ENCODE data around the gene DLGAP3. TPM values are rescaled to one million over a fixed set of nuclear protein-coding genes. Genes with fewer than 3 reads are reported as not detected.

DLGAP3 gene
- total RNA-seq, 1 donor from 2014 or later, result 0.22 TPM

DNA sequence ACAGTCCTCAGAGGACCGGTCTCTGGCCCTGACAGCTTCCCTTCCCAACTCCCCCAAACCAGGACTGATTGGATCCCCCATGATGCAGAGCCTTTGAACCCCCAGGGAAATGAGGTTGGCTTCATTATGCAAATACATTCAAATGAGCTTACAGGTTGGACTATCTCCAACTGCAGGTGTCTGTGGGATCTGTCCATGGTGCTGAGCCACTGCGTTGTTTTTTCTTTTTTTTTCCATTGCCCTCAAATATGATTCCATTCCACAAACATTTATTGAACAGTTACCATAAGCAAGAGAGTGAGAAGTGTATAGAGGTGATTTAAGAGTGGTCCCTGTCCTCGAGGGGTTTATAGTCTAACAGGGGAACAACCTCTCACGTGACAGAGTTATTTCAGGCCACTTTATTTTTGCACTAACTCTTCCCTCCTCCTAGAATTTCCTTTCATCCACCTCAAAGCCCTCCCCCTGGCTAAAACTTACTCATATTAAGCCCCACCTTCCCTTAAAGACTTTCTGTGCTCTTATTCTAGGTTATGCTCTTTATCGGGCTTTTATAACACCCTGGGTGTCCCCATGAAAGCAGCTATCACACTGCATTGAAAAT lies 21.9 kb downstream of the DLGAP3 start:
- intact Hi-C loops (cut with DNase I), result no loop called here
- ATAC-seq (no peak), DNase-seq (ENCODE audit: missing footprints) (no peak)

- DNase-seq (ENCODE audit: missing footprints) (no peak), ATAC-seq (no peak)
- intact Hi-C loops (cut with DNase I), result no loop called here
These were observed 22.7 kb downstream of the DLGAP3 start for GRCh38 chr1:34906756-34907155.

DNA sequence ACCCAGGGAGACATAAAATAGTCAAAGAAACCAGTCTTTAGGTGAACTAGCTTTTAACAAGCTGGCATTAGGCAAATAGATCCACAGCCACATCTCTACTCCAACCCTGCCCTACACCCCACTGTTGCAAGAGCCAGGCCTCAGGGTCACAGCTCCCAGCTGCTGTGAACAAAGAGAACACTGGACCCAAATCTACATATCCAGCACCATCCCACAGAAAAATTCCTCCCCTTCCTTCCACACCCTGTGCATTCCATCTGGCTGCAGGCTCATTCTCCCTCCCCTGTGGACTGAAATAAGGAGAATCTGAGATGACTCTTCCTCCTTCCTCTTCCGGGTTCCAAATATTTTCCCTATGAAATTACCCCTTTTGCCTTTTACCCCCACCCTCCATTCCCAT lies 23.2 kb downstream of the DLGAP3 start:
- DNase-seq (ENCODE audit: missing footprints) (no peak), ATAC-seq (no peak)
- intact Hi-C loops (cut with DNase I), result no loop called here

DNA sequence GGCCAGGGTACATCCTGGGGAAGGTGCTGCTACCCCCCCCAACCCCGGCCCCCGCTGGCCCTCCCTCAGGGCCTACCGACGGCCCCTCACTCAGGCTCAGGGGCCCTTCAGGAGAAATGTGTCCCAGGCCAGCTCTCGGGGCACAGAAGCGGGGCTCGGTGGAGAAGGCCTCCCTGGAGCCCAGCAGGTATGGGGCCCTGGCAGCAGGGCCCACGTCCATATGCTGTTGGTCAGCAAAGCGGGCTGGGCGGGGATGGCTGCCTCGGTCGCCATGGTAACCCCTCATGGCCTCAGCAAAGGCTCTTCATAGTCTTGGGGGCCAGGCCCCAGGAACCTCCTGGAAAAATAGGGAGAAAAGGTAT lies 24.4 kb downstream of the DLGAP3 start:
- DNase-seq (ENCODE audit: missing footprints) (no peak), ATAC-seq (no peak)
- intact Hi-C loops (cut with DNase I), result no loop called here

DNA sequence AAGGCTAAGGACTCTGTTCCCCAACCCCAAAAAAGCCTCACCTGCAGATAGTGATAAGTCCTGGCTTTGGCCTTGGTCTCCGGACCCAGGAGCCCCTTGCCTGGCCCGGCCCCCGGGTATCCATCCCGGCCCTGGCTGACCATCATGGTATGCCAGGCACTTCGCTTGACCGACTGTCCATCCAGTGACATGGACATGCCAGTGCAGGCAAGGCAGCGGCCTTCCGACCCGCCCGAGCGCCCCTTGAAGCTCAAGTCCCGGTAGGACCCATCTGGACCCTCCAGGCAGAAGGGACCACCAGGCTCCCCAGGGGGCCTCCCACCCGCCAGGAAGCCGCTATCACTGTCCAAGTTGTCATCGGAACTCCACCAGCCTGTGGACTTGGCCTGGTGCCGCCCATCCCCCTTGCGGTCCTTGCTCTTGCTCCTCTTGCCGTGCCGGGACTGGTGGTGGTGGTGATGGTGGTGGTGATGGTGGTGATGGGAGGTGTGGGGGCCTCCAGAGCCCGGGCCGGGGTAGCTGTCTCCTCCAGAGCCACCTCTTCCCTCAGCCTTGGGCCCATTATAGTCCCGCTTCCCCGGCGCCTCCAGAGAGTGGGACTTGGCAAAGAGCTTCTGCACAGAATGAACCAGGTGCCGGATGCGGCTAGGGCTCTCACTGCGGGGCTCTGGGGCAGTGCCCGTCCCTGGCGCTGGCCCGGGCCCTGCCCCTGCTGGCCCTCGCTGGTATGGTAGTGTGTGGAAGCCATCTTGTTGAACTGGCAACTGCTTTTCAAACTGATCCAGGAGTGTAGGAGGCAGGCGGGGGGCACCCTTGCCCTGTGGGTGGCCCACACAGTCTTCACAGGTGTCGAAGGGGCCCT lies 25.0 kb downstream of the DLGAP3 start:
- ATAC-seq, result no peak
- no peak for DNase-seq (ENCODE audit: missing footprints)
- intact Hi-C loops (cut with DNase I), result no loop called here

- intact Hi-C loops (cut with DNase I), result no loop called here
- DNase-seq (ENCODE audit: missing footprints) (no peak), ATAC-seq (no peak)
These were observed 27.5 kb downstream of the DLGAP3 start for GRCh38 chr1:34901919-34902318.

GRCh38 chr1:34900775-34901502 lies 28.5 kb downstream of the DLGAP3 start:
- no peak for DNase-seq (ENCODE audit: missing footprints)
- intact Hi-C loops (cut with DNase I), result no loop called here
- no peak for ATAC-seq

GRCh38 chr1:34899906-34900305 lies 29.5 kb downstream of the DLGAP3 start:
- intact Hi-C loops (cut with DNase I), result no loop called here
- ATAC-seq (no peak), DNase-seq (ENCODE audit: missing footprints) (no peak)

DNA sequence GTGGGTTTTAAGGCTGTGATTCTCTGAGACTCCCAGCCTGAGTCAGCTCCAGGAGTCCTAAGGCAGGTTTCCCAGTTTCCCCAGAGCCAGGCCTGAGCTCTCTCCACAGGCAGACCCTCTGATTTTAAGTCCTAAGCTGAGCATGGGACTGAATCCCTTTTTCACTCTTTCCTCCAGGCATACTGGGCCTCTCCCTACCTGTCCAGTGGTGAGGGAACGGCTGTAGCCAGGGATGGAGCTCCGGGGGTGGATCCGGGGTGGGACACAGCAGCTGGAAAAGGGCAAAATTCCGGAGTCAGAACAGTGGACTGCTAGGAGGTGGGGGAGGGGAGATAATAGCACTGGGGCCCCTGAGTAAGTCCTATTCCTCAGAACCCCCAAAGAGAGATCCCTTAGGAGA lies 30.0 kb downstream of the DLGAP3 start:
- no peak for DNase-seq (ENCODE audit: missing footprints)
- ATAC-seq, result no peak

GRCh38 chr1:34898330-34898761 lies 31.1 kb downstream of the DLGAP3 start:
- no peak for DNase-seq (ENCODE audit: missing footprints)
- intact Hi-C loops (cut with DNase I), result no loop called here
- ATAC-seq, result no peak

More for the DNA sequence above, 30.0 kb downstream of the DLGAP3 start:
- intact Hi-C loops (cut with DNase I), result no loop called here

DNA sequence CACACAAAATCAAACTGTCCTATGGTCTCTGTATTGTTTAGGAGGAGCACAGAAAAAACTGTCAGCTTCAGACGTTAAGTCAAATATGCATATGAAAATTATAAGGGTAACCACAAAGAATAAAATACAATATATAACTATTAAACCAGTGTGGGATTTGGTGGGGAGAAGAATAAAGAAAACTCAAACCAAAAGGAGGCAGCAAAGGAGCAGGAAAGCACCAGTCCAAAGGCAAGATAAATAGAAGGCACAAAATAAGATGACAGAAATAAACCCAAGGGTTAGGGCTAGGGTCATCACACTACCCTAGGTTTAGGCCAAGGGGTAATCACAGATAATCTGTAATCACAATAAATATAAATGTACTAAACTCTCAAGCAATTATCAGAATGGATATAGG lies 32.8 kb downstream of the DLGAP3 start:
- ATAC-seq, result no peak
- intact Hi-C loops (cut with DNase I), result no loop called here
- DNase-seq (ENCODE audit: missing footprints), result no peak

DNA sequence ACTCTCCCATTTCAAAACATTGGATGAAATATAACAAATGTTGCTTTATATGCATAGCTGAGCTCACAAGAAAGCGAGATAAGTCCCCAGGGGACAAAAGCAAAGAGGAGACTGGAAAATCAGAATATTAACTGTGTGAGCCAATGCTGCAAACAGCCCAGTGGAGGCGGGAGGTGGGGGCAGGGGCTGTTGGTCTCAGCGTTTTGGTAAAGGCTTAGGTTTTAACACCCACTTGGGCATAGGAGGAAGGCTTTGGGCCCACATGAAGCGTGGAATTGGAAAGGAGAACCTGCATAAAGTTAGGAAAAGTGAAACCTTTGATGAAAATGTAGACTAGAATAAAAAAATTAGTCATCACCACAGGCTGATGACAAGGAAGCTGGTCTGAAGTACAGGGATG lies 39.7 kb downstream of the DLGAP3 start:
- DNase-seq (ENCODE audit: missing footprints), result no peak
- intact Hi-C loops (cut with DNase I), result no loop called here
- ATAC-seq, result no peak

DNA sequence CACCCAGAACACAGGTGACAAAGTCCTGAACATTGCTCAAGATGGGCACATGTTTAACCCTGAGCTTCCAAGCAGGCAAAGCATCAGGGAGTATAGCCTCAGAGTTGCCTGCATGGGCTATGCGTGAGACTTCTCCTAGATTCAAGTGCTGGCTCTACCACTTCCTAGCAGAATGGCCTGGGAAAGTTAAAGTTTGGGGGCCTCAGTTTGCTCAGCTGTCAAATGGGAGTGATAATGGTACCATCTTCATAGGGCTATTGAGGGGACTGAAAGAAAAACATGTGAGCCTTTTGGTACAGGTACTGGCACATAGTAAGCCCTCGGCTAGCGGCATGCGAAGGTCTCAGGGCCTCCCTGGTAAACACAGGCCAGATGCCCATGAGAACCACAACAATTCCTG lies 41.9 kb downstream of the DLGAP3 start:
- DNase-seq (ENCODE audit: missing footprints) (no peak), ATAC-seq (no peak)
- intact Hi-C loops (cut with DNase I), result no loop called here

DNA sequence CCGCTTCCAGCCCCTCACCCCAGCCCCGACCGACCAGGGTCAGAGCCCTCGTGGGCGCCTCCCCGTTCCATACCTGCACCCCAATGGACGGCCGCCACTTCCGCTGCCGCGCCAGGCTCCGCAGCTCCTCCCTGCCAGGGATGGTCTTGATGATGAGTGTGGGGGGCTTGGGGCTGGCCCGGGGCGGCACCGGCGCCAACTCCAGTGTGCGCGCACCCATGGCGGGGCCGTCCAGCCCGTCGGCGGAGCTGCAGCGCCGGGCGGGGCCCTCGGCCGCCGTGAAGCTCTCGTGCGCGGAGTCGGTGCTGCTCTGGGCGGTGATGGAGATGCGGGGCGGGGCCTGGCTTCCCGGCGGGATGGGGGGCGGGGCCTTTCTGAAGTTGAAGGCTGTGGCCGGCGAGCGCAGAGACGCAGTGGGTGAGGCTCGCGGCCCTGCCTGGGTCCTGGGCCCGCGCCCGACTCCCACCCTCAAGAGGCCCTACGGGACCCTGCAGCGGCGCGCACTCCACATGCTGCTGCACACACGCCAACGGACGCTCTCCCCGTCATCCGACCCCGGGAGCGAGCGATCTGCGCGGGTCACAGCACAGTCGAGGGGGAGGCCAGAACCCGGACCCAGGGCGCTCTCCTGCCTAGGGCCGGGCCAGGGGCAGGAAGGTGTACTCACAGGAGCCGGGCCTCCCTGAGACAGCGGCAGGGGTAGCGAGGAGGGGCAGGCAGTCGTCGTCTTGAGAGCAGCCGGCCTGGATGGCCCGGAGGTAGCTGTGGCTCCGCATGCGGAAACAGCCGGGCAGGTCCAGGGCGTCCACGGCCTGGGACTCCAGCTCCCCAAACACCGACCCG lies 43.8 kb downstream of the DLGAP3 start:
- peak; percentile 73 for ATAC-seq
- intact Hi-C loops (cut with DNase I), result no loop called here
- no peak for DNase-seq (ENCODE audit: missing footprints)

DNA sequence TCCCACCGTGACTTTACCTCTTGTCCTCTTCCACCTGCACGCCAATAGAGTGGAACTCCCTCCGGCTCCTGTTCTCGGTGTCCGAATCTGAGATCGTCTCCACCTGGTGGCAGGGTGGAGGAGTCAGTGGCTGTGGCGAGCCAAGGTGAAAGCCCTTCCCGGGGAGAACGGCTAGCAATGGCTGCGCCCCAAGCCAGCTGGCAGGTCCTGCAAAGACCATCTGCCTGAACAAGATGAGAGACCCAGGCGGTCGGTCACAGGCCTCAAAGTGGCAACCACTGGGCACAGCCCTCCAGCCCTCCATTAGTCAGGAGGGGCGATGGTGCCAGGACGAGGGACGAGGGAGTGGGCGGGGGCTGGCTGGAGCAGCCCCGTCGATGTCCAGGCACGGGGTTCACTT lies 44.5 kb downstream of the DLGAP3 start:
- no peak for ATAC-seq

DNA sequence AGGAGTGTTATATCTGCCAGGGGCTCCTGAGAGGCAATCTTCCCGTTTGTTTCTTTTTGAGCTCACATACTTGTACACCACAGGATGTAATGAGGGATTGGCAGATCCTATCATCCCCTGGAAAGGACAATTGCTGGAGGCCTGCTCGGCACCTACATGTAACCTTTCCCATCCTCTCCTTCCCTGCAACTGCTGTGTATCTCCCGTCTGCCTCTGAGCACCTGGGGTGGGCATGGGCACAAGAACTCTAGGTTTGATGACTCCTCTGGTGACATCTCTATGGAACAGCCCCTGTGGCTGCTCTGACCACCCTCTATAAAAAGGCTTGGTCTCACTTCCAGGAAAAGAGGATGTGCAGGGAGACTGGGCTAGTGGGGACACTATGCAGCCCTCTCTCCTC lies 44.9 kb downstream of the DLGAP3 start:
- intact Hi-C loops (cut with DNase I), result no loop called here
- DNase-seq (ENCODE audit: missing footprints), result no peak

More for the DNA sequence above, 44.5 kb downstream of the DLGAP3 start:
- intact Hi-C loops (cut with DNase I), result no loop called here
- DNase-seq (ENCODE audit: missing footprints), result no peak

GRCh38 chr1:34879230-34879629 lies 50.2 kb downstream of the DLGAP3 start:
- ATAC-seq (no peak), DNase-seq (ENCODE audit: missing footprints) (no peak)
- intact Hi-C loops (cut with DNase I), result no loop called here

More for the DNA sequence above, 44.9 kb downstream of the DLGAP3 start:
- no peak for ATAC-seq

DNA sequence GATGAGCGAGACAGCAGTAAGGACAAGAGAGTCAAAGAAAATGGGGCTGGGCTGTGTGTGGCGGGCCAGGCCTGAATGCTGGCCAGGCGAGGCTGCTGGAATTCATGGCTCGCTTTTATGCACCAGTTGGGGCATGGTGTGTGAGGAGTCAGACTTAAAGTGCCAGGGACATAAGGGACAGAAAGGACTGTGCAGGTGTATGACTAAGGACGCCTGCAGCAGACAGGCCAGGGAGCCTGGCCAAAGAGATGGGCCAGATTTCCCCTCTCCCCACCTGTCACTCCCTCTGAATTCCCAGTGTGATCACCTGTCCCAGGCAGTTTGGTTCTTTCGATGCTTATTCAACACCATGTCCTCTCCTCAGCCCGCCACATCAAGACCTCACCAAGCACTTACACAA lies 53.0 kb downstream of the DLGAP3 start:
- intact Hi-C loops (cut with DNase I), result no loop called here
- no peak for DNase-seq (ENCODE audit: missing footprints)
- no peak for ATAC-seq

Data from Right ventricle myocardium inferior (tissue), 1 donor.